ENCODE results near the gene CELF1.
"Not testable (repeated sequence)": the region's sequence is repeated elsewhere in the genome, so short reads cannot be mapped to it uniquely, and the experiment has no call there.

Gene CELF1

GRCh38 chr11:47461876-47462275 lies 91.1 kb downstream of the CELF1 start:
- Histone ChIP-seq H3K27ac (ENCODE audit: low read depth, low read length) (no peak overlapping the region), H3K4me3 (ENCODE audit: low read length) (no peak overlapping the region), H3K4me1 (ENCODE audit: control insufficient read depth, insufficient read depth, low read length) (peaks cover 4% of the 10 kb centered on the region), H3K36me3 (ENCODE audit: control insufficient read depth, insufficient read depth, low read length) (no peaks in the 10 kb centered on the region), H3K27me3 (ENCODE audit: control insufficient read depth, insufficient read depth, low read length) (no peaks in the 10 kb centered on the region), H3K9ac (ENCODE audit: low read length) (no peak overlapping the region)

- Histone ChIP-seq H3K9ac (ENCODE audit: low read length) (no peak overlapping the region), H3K27me3 (ENCODE audit: control insufficient read depth, insufficient read depth, low read length) (no peaks in the 10 kb centered on the region), H3K36me3 (ENCODE audit: control insufficient read depth, insufficient read depth, low read length) (no peaks in the 10 kb centered on the region), H3K4me1 (ENCODE audit: control insufficient read depth, insufficient read depth, low read length) (no peaks in the 10 kb centered on the region), H3K27ac (ENCODE audit: low read depth, low read length) (no peak overlapping the region), H3K4me3 (ENCODE audit: low read length) (no peak overlapping the region)
These were observed 92.2 kb downstream of the CELF1 start for GRCh38 chr11:47460571-47461235.

- not testable (repeated sequence) for H3K4me3 ChIP-seq (ENCODE audit: low read length); H3K27me3 ChIP-seq (ENCODE audit: control insufficient read depth, insufficient read depth, low read length); H3K36me3 ChIP-seq (ENCODE audit: control insufficient read depth, insufficient read depth, low read length); H3K9ac ChIP-seq (ENCODE audit: low read length); H3K4me1 ChIP-seq (ENCODE audit: control insufficient read depth, insufficient read depth, low read length); H3K27ac ChIP-seq (ENCODE audit: low read depth, low read length)
These were observed 98.7 kb downstream of the CELF1 start for GRCh38 chr11:47454258-47454671.

GRCh38 chr11:47453365-47453764 lies 99.6 kb downstream of the CELF1 start:
- H3K4me1 ChIP-seq (ENCODE audit: control insufficient read depth, insufficient read depth, low read length): no peaks in the 10 kb centered on the region
- no peak overlapping the region for H3K27ac ChIP-seq (ENCODE audit: low read depth, low read length)
- no peak overlapping the region for H3K4me3 ChIP-seq (ENCODE audit: low read length)
- no peak overlapping the region for H3K9ac ChIP-seq (ENCODE audit: low read length)
- no peaks in the 10 kb centered on the region for H3K27me3 ChIP-seq (ENCODE audit: control insufficient read depth, insufficient read depth, low read length)
- no peaks in the 10 kb centered on the region for H3K36me3 ChIP-seq (ENCODE audit: control insufficient read depth, insufficient read depth, low read length)

GRCh38 chr11:47451990-47452389 lies 100.9 kb downstream of the CELF1 start:
- Histone ChIP-seq H3K4me1 (ENCODE audit: control insufficient read depth, insufficient read depth, low read length) (no peaks in the 10 kb centered on the region), H3K27ac (ENCODE audit: low read depth, low read length) (no peak overlapping the region), H3K36me3 (ENCODE audit: control insufficient read depth, insufficient read depth, low read length) (no peaks in the 10 kb centered on the region), H3K9ac (ENCODE audit: low read length) (no peak overlapping the region), H3K4me3 (ENCODE audit: low read length) (no peak overlapping the region), H3K27me3 (ENCODE audit: control insufficient read depth, insufficient read depth, low read length) (no peaks in the 10 kb centered on the region)

GRCh38 chr11:47451436-47451835 lies 101.5 kb downstream of the CELF1 start:
- Histone ChIP-seq H3K27me3 (ENCODE audit: control insufficient read depth, insufficient read depth, low read length) (no peaks in the 10 kb centered on the region), H3K27ac (ENCODE audit: low read depth, low read length) (no peak overlapping the region), H3K36me3 (ENCODE audit: control insufficient read depth, insufficient read depth, low read length) (no peaks in the 10 kb centered on the region), H3K4me3 (ENCODE audit: low read length) (no peak overlapping the region), H3K9ac (ENCODE audit: low read length) (no peak overlapping the region), H3K4me1 (ENCODE audit: control insufficient read depth, insufficient read depth, low read length) (no peaks in the 10 kb centered on the region)

- Histone ChIP-seq H3K9ac (ENCODE audit: low read length) (no peak overlapping the region), H3K27me3 (ENCODE audit: control insufficient read depth, insufficient read depth, low read length) (no peaks in the 10 kb centered on the region), H3K4me3 (ENCODE audit: low read length) (no peak overlapping the region), H3K27ac (ENCODE audit: low read depth, low read length) (no peak overlapping the region), H3K4me1 (ENCODE audit: control insufficient read depth, insufficient read depth, low read length) (no peaks in the 10 kb centered on the region), H3K36me3 (ENCODE audit: control insufficient read depth, insufficient read depth, low read length) (no peaks in the 10 kb centered on the region)
These were observed 103.4 kb downstream of the CELF1 start for GRCh38 chr11:47449541-47449940.

- H3K27ac ChIP-seq (ENCODE audit: low read depth, low read length): no peak within 1 kb of the TSS
- H3K36me3 ChIP-seq (ENCODE audit: control insufficient read depth, insufficient read depth, low read length): no peaks in the 10 kb centered on the region
- H3K27me3 ChIP-seq (ENCODE audit: control insufficient read depth, insufficient read depth, low read length): no peaks in the 10 kb centered on the region
- no peaks in the 10 kb centered on the region for H3K4me1 ChIP-seq (ENCODE audit: control insufficient read depth, insufficient read depth, low read length)
- H3K9ac ChIP-seq (ENCODE audit: low read length): no peak within 1 kb of the TSS
- H3K4me3 ChIP-seq (ENCODE audit: low read length): no peak within 1 kb of the TSS
These were observed 104.1 kb downstream of the CELF1 start, which contains the start of gene RAPSN for GRCh38 chr11:47448566-47449427. Gene RAPSN (minus strand): TSS chr11:47449136. CDS start chr11:47448964, 172 bp downstream.

- H3K4me1 ChIP-seq (ENCODE audit: control insufficient read depth, insufficient read depth, low read length): no peaks in the 10 kb centered on the region
- no peak overlapping the region for H3K9ac ChIP-seq (ENCODE audit: low read length)
- no peaks in the 10 kb centered on the region for H3K27me3 ChIP-seq (ENCODE audit: control insufficient read depth, insufficient read depth, low read length)
- no peak overlapping the region for H3K27ac ChIP-seq (ENCODE audit: low read depth, low read length)
- no peak overlapping the region for H3K4me3 ChIP-seq (ENCODE audit: low read length)
- no peaks in the 10 kb centered on the region for H3K36me3 ChIP-seq (ENCODE audit: control insufficient read depth, insufficient read depth, low read length)
These were observed 105.0 kb downstream of the CELF1 start for GRCh38 chr11:47447906-47448305.

- Histone ChIP-seq H3K9ac (ENCODE audit: low read length) (no peak overlapping the region), H3K36me3 (ENCODE audit: control insufficient read depth, insufficient read depth, low read length) (no peaks in the 10 kb centered on the region), H3K27me3 (ENCODE audit: control insufficient read depth, insufficient read depth, low read length) (no peaks in the 10 kb centered on the region), H3K27ac (ENCODE audit: low read depth, low read length) (no peak overlapping the region), H3K4me1 (ENCODE audit: control insufficient read depth, insufficient read depth, low read length) (no peaks in the 10 kb centered on the region), H3K4me3 (ENCODE audit: low read length) (no peak overlapping the region)
These were observed 106.1 kb downstream of the CELF1 start for GRCh38 chr11:47446833-47447232.

GRCh38 chr11:47445840-47446239 lies 107.1 kb downstream of the CELF1 start:
- no peaks in the 10 kb centered on the region for H3K4me1 ChIP-seq (ENCODE audit: control insufficient read depth, insufficient read depth, low read length)
- no peaks in the 10 kb centered on the region for H3K27me3 ChIP-seq (ENCODE audit: control insufficient read depth, insufficient read depth, low read length)
- no peak overlapping the region for H3K27ac ChIP-seq (ENCODE audit: low read depth, low read length)
- no peaks in the 10 kb centered on the region for H3K36me3 ChIP-seq (ENCODE audit: control insufficient read depth, insufficient read depth, low read length)
- H3K4me3 ChIP-seq (ENCODE audit: low read length): no peak overlapping the region
- H3K9ac ChIP-seq (ENCODE audit: low read length): no peak overlapping the region

- no peak overlapping the region for H3K27ac ChIP-seq (ENCODE audit: low read depth, low read length)
These were observed 109.1 kb downstream of the CELF1 start for GRCh38 chr11:47443817-47444216.

More at GRCh38 chr11:47443817-47444216, 109.1 kb downstream of the CELF1 start:
- H3K9ac ChIP-seq (ENCODE audit: low read length): no peak overlapping the region
- no peaks in the 10 kb centered on the region for H3K4me1 ChIP-seq (ENCODE audit: control insufficient read depth, insufficient read depth, low read length)
- no peaks in the 10 kb centered on the region for H3K36me3 ChIP-seq (ENCODE audit: control insufficient read depth, insufficient read depth, low read length)
- H3K27me3 ChIP-seq (ENCODE audit: control insufficient read depth, insufficient read depth, low read length): no peaks in the 10 kb centered on the region
- no peak overlapping the region for H3K4me3 ChIP-seq (ENCODE audit: low read length)

All from rectal smooth muscle tissue (tissue), 1 donor.